Keratinocyte (primary cell): ENCODE results near the gene TMEM135. TPM values are rescaled to one million over a fixed set of nuclear protein-coding genes. Genes with fewer than 3 reads are reported as not detected.

Experiments
- DNase-seq: peaks from one replicate; pipeline ENCODE4 v3.0.0-alpha.2; 2011; ENCODE audit warnings: low read depth, missing footprints, low spot score
- FAIRE-seq: peaks from 2 replicates; lab custom pipeline; 2011; peaks lifted over from hg19 to GRCh38; lab: Jason Lieb, UNC
- H2AFZ ChIP-seq: 2 replicates; pipeline ENCODE4 v1.6.0; 2012; ENCODE audit warnings: low read length, control low read depth, inconsistent platforms; ENCODE audit not compliant: control insufficient read depth
- H3K27ac ChIP-seq: 2 replicates; pipeline ENCODE4 v1.5.1; 2011; ENCODE audit warnings: low read length; ENCODE audit not compliant: control insufficient read depth, insufficient read depth
- H3K27me3 ChIP-seq: 3 replicates; pipeline ENCODE4 v1.6.0; 2011; ENCODE audit warnings: low read length; ENCODE audit not compliant: control insufficient read depth, insufficient read depth; ENCODE audit errors: extremely low read depth
- H3K36me3 ChIP-seq, 2 experiments: 2 replicates in 1 of 2; 3 replicates in 1 of 2; pipeline ENCODE4 v1.5.1; 2011; ENCODE audit warnings: low read length in 2 of 2, mild to moderate bottlenecking in 1 of 2; ENCODE audit not compliant: control insufficient read depth in 2 of 2, insufficient read depth in 2 of 2; ENCODE audit errors: extremely low read depth in 1 of 2
- H3K4me1 ChIP-seq: 3 replicates; pipeline ENCODE4 v1.5.1; 2011; ENCODE audit warnings: low read length; ENCODE audit not compliant: control insufficient read depth, insufficient read depth; ENCODE audit errors: extremely low read depth
- H3K4me2 ChIP-seq: 3 replicates; pipeline ENCODE4 v1.6.0; 2011; ENCODE audit warnings: low read depth, low read length; ENCODE audit not compliant: control insufficient read depth, insufficient read depth; ENCODE audit errors: extremely low read depth
- H3K4me3 ChIP-seq, 3 experiments: fragments of 200-600 bp in 1 of 3; sonication (generic) in 1 of 3; 2 replicates in 2 of 3; 3 replicates in 1 of 3; pipeline ENCODE4 v1.5.1; 2011 to 2016; ENCODE audit warnings: low read length in 3 of 3, mild to moderate bottlenecking in 3 of 3, control low read depth in 2 of 3, inconsistent platforms in 1 of 3, low read depth in 1 of 3, mixed read lengths in 1 of 3, mixed run types in 1 of 3, moderate library complexity in 1 of 3; ENCODE audit not compliant: control insufficient read depth in 2 of 3, insufficient read depth in 2 of 3; ENCODE audit errors: extremely low read depth in 1 of 3
- H3K79me2 ChIP-seq: 2 replicates; pipeline ENCODE4 v1.6.0; 2012; ENCODE audit warnings: low read length; ENCODE audit not compliant: control insufficient read depth, insufficient read depth
- H3K9ac ChIP-seq: 3 replicates; pipeline ENCODE4 v1.6.0; 2011; ENCODE audit warnings: low read length; ENCODE audit not compliant: control insufficient read depth, insufficient read depth; ENCODE audit errors: extremely low read depth
- H3K9me1 ChIP-seq: 3 replicates; pipeline ENCODE4 v1.6.0; 2011; ENCODE audit warnings: low read length; ENCODE audit not compliant: control insufficient read depth, insufficient read depth; ENCODE audit errors: extremely low read depth
- H3K9me3 ChIP-seq: 2 replicates; pipeline ENCODE4 v1.5.1; 2012; ENCODE audit warnings: low read depth, low read length; ENCODE audit not compliant: control insufficient read depth
- H4K20me1 ChIP-seq: 3 replicates; pipeline ENCODE4 v1.6.0; 2011; ENCODE audit warnings: low read length; ENCODE audit not compliant: control insufficient read depth, insufficient read depth; ENCODE audit errors: extremely low read depth
- EZH2 ChIP-seq: IDR thresholded peaks from one replicate; pipeline ENCODE4 v1.6.1; 2012; ENCODE audit warnings: inconsistent platforms, mild to moderate bottlenecking, low read length, moderate library complexity
- dilution Hi-C: fragments of 300-500 bp; cut with MboI; formaldehyde crosslinking; loops from one replicate; pipeline ENCODE4 v1.7.0; 2020; ENCODE audit warnings: low sequenced_read_pairs; ENCODE audit not compliant: extremely low pct_ligation_motif_present
- polyA plus RNA-seq, 5 experiments: library from polyadenylated mRNA; depleted of rRNA in 3 of 5; stranded (reverse) in 3 of 5; stranded (forward) in 1 of 5; unstranded in 1 of 5; fragments of >200 nt; gene quantifications; 1 replicate in 1 of 5; 2 replicates in 3 of 5; 3 replicates in 1 of 5; pipeline versions ENCODE4 v1.2.1 to v1.2.3, GENCODE V29; 2011 to 2012; ENCODE audit warnings: missing spikeins in 2 of 5, low read depth in 1 of 5, low replicate concordance in 1 of 5
- TF ChIP-seq, protein P1 (sequence below), 3 experiments: IDR thresholded peaks in 1 of 3; conservative IDR thresholded peaks in 1 of 3; optimal IDR thresholded peaks in 1 of 3; 2 replicates in 2 of 3; 3 replicates in 1 of 3; pipeline versions ENCODE3 to v1.5.1; 2011; ENCODE audit warnings: low read length in 3 of 3, mild to moderate bottlenecking in 3 of 3, moderate library complexity in 2 of 3, control low read depth in 1 of 3, inconsistent platforms in 1 of 3; ENCODE audit not compliant: insufficient read depth in 2 of 3; ENCODE audit errors: extremely low read depth in 1 of 3

TMEM135 gene
- polyA plus RNA-seq, 1 donor (not counting 4 experiments of a cell fraction or from before 2014, with no cell fraction given): 15.0 TPM

DNA sequence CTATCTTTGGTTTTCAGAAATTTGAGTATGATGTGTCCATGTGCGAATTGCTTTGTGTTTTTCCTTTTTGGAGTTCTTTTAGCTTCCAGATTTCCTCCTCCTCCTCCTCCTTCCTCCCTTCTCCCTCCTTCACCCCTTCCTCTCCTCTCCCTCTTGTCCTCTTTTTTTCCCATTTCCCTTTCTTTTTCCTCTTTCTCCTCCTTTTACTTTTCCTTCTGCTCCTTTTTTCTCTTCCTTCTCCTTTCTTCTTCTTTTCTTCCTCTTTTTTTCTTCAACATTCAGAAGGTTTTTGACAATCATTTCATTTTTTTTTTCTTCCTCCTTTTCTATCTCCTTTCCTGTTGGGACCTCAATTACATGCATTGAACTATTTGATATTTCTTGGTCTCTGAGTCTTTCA, 104.9 kb downstream of the TMEM135 start:
- Histone ChIP-seq H3K9ac (no peak overlapping the region), H3K27ac (no peak overlapping the region), H3K27me3 (no peaks in the 10 kb centered on the region), H4K20me1 (no peaks in the 10 kb centered on the region), H3K9me3 (no peaks in the 10 kb centered on the region), H2AFZ (no peak overlapping the region), H3K36me3 (no peaks in the 10 kb centered on the region), H3K4me1 (no peaks in the 10 kb centered on the region), H3K9me1 (no peaks in the 10 kb centered on the region), H3K79me2 (no peaks in the 10 kb centered on the region), H3K4me3 (no peak overlapping the region), H3K4me2 (no peak overlapping the region)
- dilution Hi-C loops: no loop called here
- TF ChIP-seq, protein P1, sequence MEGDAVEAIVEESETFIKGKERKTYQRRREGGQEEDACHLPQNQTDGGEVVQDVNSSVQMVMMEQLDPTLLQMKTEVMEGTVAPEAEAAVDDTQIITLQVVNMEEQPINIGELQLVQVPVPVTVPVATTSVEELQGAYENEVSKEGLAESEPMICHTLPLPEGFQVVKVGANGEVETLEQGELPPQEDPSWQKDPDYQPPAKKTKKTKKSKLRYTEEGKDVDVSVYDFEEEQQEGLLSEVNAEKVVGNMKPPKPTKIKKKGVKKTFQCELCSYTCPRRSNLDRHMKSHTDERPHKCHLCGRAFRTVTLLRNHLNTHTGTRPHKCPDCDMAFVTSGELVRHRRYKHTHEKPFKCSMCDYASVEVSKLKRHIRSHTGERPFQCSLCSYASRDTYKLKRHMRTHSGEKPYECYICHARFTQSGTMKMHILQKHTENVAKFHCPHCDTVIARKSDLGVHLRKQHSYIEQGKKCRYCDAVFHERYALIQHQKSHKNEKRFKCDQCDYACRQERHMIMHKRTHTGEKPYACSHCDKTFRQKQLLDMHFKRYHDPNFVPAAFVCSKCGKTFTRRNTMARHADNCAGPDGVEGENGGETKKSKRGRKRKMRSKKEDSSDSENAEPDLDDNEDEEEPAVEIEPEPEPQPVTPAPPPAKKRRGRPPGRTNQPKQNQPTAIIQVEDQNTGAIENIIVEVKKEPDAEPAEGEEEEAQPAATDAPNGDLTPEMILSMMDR (optimal IDR thresholded peaks at IDR 0.05 in 1 of 3, IDR thresholded peaks at IDR 0.05 in 1 of 3, conservative IDR thresholded peaks at IDR 0.05 in 1 of 3; ENCODE audit: extremely low read depth in 1 of 3, insufficient read depth in 2 of 3, low read length in 3 of 3): no peak
- TF ChIP-seq EZH2: no peak
- no peak for DNase-seq
- FAIRE-seq: no peak

DNA sequence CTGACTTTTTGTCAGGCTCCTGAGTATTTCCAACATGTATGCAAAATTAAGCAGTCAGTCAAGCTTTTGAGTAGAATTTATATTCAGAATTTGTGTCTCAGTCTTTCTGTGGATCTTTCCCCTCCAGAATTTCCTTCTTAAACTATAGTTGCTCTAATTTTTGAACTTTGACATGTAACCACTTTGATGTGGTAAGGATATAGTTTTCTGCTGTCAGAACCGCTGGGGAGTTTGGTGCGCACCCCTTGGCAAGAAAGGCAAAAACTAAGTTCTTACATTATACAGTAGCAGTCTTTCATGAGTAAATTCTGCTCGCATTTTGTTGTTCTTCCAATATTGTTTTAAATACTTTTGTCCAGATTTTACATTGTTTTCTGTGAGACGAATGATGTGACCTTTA, 105.9 kb downstream of the TMEM135 start:
- DNase-seq (no peak), FAIRE-seq (no peak)
- Histone ChIP-seq H3K9ac (no peak overlapping the region), H3K27me3 (no peaks in the 10 kb centered on the region), H4K20me1 (no peaks in the 10 kb centered on the region), H3K9me1 (no peaks in the 10 kb centered on the region), H3K27ac (no peak overlapping the region), H2AFZ (no peak overlapping the region), H3K9me3 (no peaks in the 10 kb centered on the region), H3K36me3 (no peaks in the 10 kb centered on the region), H3K79me2 (no peaks in the 10 kb centered on the region), H3K4me1 (no peaks in the 10 kb centered on the region), H3K4me2 (no peak overlapping the region), H3K4me3 (no peak overlapping the region)
- dilution Hi-C loops: no loop called here
- no peak for TF ChIP-seq EZH2

DNA sequence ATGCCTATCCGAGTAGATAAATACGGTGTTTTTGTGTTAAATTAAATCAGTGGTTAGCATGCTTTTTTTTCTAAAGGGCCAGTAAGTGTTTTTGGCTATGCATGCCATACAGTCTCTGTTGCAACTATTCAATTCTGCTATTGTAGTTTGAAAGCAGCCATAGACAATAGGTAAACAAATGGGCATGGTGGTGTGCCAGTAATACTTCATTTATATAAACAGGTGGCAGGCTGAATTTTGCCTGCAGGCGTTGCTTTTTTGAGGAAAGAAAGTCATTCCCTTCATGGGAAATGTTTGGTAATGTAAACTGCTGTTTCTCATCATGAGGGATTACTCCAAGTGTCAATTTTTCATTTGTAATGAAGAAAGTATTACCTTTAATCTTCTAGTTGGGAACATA, 106.5 kb downstream of the TMEM135 start:
- no peaks in the 10 kb centered on the region for H3K9me3 ChIP-seq
- no peak overlapping the region for H3K9ac ChIP-seq
- no peak overlapping the region for H2AFZ ChIP-seq
- DNase-seq: no peak
- FAIRE-seq: no peak
- TF ChIP-seq, protein P1 (optimal IDR thresholded peaks at IDR 0.05 in 1 of 3, IDR thresholded peaks at IDR 0.05 in 1 of 3, conservative IDR thresholded peaks at IDR 0.05 in 1 of 3; ENCODE audit: extremely low read depth in 1 of 3, insufficient read depth in 2 of 3, low read length in 3 of 3): no peak
- no peak for TF ChIP-seq EZH2
- H3K27me3 ChIP-seq: no peaks in the 10 kb centered on the region
- H4K20me1 ChIP-seq: no peaks in the 10 kb centered on the region
- H3K79me2 ChIP-seq: no peaks in the 10 kb centered on the region
- no peaks in the 10 kb centered on the region for H3K9me1 ChIP-seq
- dilution Hi-C loops: no loop called here
- H3K4me1 ChIP-seq: no peaks in the 10 kb centered on the region
- H3K36me3 ChIP-seq: no peaks in the 10 kb centered on the region
- no peak overlapping the region for H3K4me2 ChIP-seq
- no peak overlapping the region for H3K4me3 ChIP-seq
- H3K27ac ChIP-seq: no peak overlapping the region
